Measurements from ENCODE around the gene DEFB123.

DEFB123 gene

DNA sequence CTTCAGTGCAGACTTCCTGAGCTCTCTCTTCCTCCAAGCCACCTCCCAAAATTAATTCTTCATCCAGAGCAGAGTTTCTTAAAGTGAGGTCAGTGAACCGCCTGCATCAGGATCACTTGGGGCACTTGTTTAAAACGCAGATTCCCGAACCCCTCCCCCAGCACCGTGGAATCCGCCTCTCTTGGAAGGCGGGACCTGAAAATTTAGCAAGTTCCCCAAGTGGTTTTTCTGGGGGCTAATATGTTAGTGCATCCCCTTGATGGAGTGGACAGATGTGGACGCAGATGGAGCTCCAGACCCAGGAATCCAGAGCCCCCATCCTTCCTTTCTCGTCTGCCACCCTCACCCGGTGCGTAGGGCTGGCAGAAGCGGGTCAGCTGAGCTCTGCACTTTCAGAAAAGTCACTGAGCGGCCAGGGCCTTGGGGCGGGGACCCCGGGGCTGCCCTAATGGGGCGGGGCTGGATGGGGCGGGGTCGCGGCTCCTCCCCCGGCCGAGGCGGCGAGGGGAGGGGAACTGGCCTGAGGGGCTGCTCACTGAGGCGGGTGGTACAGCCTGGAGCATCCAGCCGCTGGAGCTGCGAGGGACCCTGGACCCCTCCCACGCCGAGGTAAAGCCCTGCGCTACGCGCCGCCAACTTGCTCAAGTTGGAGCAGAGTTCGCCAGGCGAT is 34.5 kb downstream of the DEFB123 start, which contains the start of the genes DEFB124 and REM1:
TSS of gene DEFB124 (minus strand) at position 370 of the 670 bp plus-strand sequence. CDS start 2,114 bp downstream, outside the sequence.
TSS of gene REM1 (plus strand) at position 531 of the 670 bp plus-strand sequence. CDS start 1,158 bp downstream, outside the sequence.
- no peak for DNase-seq

- no peak for DNase-seq
These were observed 35.3 kb downstream of the DEFB123 start for GRCh38 chr20:31475472-31476293.

DNA sequence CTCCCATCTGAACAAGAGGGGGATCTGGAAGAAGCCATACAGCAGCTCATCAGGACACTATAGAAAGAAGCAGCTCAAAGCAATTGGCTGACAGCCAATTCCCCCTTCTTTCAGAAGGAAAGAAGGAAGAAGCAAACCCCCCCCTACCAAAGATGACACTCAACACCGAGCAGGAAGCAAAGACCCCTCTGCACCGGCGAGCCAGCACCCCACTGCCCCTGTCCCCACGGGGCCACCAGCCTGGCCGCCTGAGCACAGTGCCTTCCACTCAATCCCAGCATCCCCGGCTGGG is 35.8 kb downstream of the DEFB123 start:
- no peak for DNase-seq

- no peak for DNase-seq
These were observed 36.3 kb downstream of the DEFB123 start for GRCh38 chr20:31476643-31477215.

DNA sequence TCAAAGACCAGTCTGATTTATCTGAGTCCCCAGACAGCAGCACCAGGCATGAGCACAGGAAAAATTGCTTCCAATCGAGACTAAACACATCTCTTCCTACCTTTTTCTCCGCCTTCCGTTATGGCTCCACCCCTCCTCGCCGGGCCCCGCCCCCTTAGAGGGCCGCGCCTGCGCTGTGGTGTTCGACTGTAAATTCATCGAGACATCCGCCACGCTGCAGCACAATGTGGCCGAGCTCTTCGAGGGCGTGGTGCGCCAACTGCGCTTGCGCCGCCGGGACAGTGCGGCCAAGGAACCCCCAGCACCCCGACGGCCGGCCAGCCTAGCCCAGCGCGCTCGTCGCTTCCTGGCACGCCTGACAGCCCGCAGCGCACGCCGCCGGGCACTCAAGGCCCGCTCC is 43.6 kb downstream of the DEFB123 start:
- no peak for DNase-seq

- no peak for DNase-seq
These were observed 45.3 kb downstream of the DEFB123 start for GRCh38 chr20:31485450-31486339.

- DNase-seq, result no peak
These were observed 47.7 kb downstream of the DEFB123 start for GRCh38 chr20:31488115-31488514.

- no peak for DNase-seq
These were observed 48.7 kb downstream of the DEFB123 start for GRCh38 chr20:31489152-31489551.

GRCh38 chr20:31490752-31491151 is 50.3 kb downstream of the DEFB123 start:
- no peak for DNase-seq

DNA sequence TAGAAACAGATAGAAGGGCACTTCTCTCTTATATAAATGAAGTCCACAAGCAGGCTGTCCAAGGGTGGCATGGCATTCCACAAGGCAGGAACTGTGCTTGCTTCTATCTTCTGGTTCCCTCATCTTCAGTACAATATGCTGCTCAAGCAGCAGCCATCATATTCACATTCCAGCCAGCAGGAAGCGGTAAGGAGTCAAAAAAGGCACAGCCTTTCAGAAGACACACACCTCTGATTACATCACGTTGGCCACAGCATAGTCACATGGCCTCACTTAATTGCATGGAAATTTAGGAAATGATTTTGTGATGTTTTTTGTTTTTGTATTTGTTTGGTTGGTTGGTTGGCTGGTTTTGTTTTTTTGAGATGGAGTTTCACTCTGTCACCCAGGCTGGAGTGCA is 53.7 kb downstream of the DEFB123 start:
- DNase-seq, result no peak

- no peak for DNase-seq
These were observed 56.4 kb downstream of the DEFB123 start for GRCh38 chr20:31496761-31497295.

- no peak for DNase-seq
These were observed 57.6 kb downstream of the DEFB123 start for GRCh38 chr20:31497838-31498540.

Measured in cortex of kidney (tissue), 1 donor.